OCI-LY3 (cell line): ENCODE results near the gene FASTKD1.
"Not testable (repeated sequence)": the region's sequence is repeated elsewhere in the genome, so short reads cannot be mapped to it uniquely, and the experiment has no call there.

Experiments
- H2AFZ ChIP-seq: fragments of 200-600, 300-600 bp; shearing (Covaris generic); 2 replicates; pipeline ENCODE4 v1.6.0; 2014; ENCODE audit warnings: antibody characterized with exemption, low read depth, low read length
- H3K27ac ChIP-seq: fragments of 200-600, 300-600 bp; sonication (generic); 2 replicates; pipeline ENCODE4 v1.5.1; 2014; ENCODE audit warnings: mild to moderate bottlenecking, low read length, moderate library complexity, mixed read lengths
- H3K27me3 ChIP-seq: fragments of 200-600, 300-600 bp; sonication (generic); 2 replicates; pipeline ENCODE4 v1.6.1; 2014; ENCODE audit warnings: low read depth, low read length, mixed read lengths
- H3K36me3 ChIP-seq: fragments of 200-600, 300-600 bp; sonication (generic); replicated peaks from 2 replicates; pipeline ENCODE3; 2014; ENCODE audit warnings: low read depth, low read length, mixed read lengths
- H3K4me1 ChIP-seq: fragments of 300-600, 200-600 bp; sonication (generic); 2 replicates; pipeline ENCODE4 v1.6.1; 2014; ENCODE audit warnings: low read length, mixed read lengths
- H3K4me2 ChIP-seq: fragments of 200-600, 300-600 bp; sonication (generic); 2 replicates; pipeline ENCODE4 v1.6.1; 2014; ENCODE audit warnings: low read length, mixed read lengths
- H3K4me3 ChIP-seq: fragments of 300-600, 200-600 bp; sonication (generic); 2 replicates; pipeline ENCODE4 v1.5.1; 2014; ENCODE audit warnings: antibody characterized with exemption, mild to moderate bottlenecking, low read length, moderate library complexity
- H3K79me2 ChIP-seq: fragments of 300-600, 200-600 bp; shearing (Covaris generic); 2 replicates; pipeline ENCODE4 v1.6.1; 2014; ENCODE audit warnings: mild to moderate bottlenecking, low read length, mixed read lengths
- H3K9ac ChIP-seq: fragments of 300-600, 200-600 bp; shearing (Covaris generic); 2 replicates; pipeline ENCODE4 v1.6.0; 2014; ENCODE audit warnings: mild to moderate bottlenecking, low read length, moderate library complexity
- H3K9me3 ChIP-seq: fragments of 200-600, 300-600 bp; shearing (Covaris generic); 2 replicates; pipeline ENCODE4 v1.6.1; 2014; ENCODE audit warnings: low read length, mixed read lengths; ENCODE audit not compliant: insufficient read depth
- H4K20me1 ChIP-seq: fragments of 200-600, 300-600 bp; sonication (generic); 2 replicates; pipeline ENCODE4 v1.6.1; 2016; ENCODE audit warnings: low read length, mixed read lengths; ENCODE audit not compliant: insufficient read depth
- CTCF ChIP-seq: fragments of 200-600, 300-600 bp; sonication (generic); IDR thresholded peaks from 2 replicates; pipeline ENCODE4 v1.5.1; 2014; ENCODE audit warnings: antibody characterized with exemption, low read length, low read depth
- EZH2phosphoT487 ChIP-seq: fragments of 200-600 bp; shearing (Covaris generic); IDR thresholded peaks from 2 replicates; pipeline ENCODE4 v1.6.1; 2018; ENCODE audit warnings: antibody characterized with exemption, mixed run types, low read depth

FASTKD1 gene

GRCh38 chr2:169619946-169620345, 46.3 kb upstream of the FASTKD1 start:
- Histone ChIP-seq H3K9ac (no peak overlapping the region), H3K27ac (no peak overlapping the region), H3K4me1 (no peaks in the 10 kb centered on the region), H3K36me3 (peaks cover 33% of the 10 kb centered on the region), H2AFZ (no peak overlapping the region), H3K27me3 (no peaks in the 10 kb centered on the region), H3K4me2 (no peak overlapping the region), H3K79me2 (peaks cover 32% of the 10 kb centered on the region), H4K20me1 (no peaks in the 10 kb centered on the region), H3K4me3 (no peak overlapping the region), H3K9me3 (no peaks in the 10 kb centered on the region)
- TF ChIP-seq EZH2phosphoT487 (no peak), CTCF (no peak)

- not testable (repeated sequence) for H3K9ac ChIP-seq, H3K4me2 ChIP-seq, H4K20me1 ChIP-seq, H3K27me3 ChIP-seq, H3K4me3 ChIP-seq, H3K4me1 ChIP-seq, H2AFZ ChIP-seq, H3K27ac ChIP-seq, H3K9me3 ChIP-seq
- Histone ChIP-seq H3K79me2 (peaks cover 32% of the 10 kb centered on the region), H3K36me3 (peaks cover 48% of the 10 kb centered on the region)
Observed at GRCh38 chr2:169615982-169616381, 42.3 kb upstream of the FASTKD1 start.

GRCh38 chr2:169613876-169614275, 40.2 kb upstream of the FASTKD1 start:
- no peak overlapping the region for H3K4me2 ChIP-seq
- no peak for TF ChIP-seq EZH2phosphoT487
- no peak for TF ChIP-seq CTCF
- peaks cover 49% of the 10 kb centered on the region for H3K36me3 ChIP-seq
- H3K9me3 ChIP-seq: no peaks in the 10 kb centered on the region
- H3K27ac ChIP-seq: no peak overlapping the region
- H3K79me2 ChIP-seq: peaks cover 17% of the 10 kb centered on the region; the same call in 1 of the 2 replicates
- no peak overlapping the region for H2AFZ ChIP-seq
- H3K27me3 ChIP-seq: no peaks in the 10 kb centered on the region
- H3K4me3 ChIP-seq: no peak overlapping the region
- H4K20me1 ChIP-seq: no peaks in the 10 kb centered on the region
- no peaks in the 10 kb centered on the region for H3K4me1 ChIP-seq
- H3K9ac ChIP-seq: no peak overlapping the region

GRCh38 chr2:169609264-169609663, 35.6 kb upstream of the FASTKD1 start:
- Histone ChIP-seq H4K20me1 (no peaks in the 10 kb centered on the region), H3K4me2 (no peak overlapping the region), H3K4me1 (no peaks in the 10 kb centered on the region), H3K79me2 (0 out of 2 replicates have a peak, but pooled peaks cover 4% of the 10 kb centered on the region), H2AFZ (no peak overlapping the region), H3K36me3 (peaks cover 52% of the 10 kb centered on the region), H3K9me3 (no peaks in the 10 kb centered on the region), H3K4me3 (no peak overlapping the region), H3K27me3 (no peaks in the 10 kb centered on the region), H3K27ac (no peak overlapping the region), H3K9ac (no peak overlapping the region)
- no peak for TF ChIP-seq CTCF
- no peak for TF ChIP-seq EZH2phosphoT487

GRCh38 chr2:169599568-169599967, 25.9 kb upstream of the FASTKD1 start:
- no peak overlapping the region for H3K4me3 ChIP-seq
- no peaks in the 10 kb centered on the region for H3K9me3 ChIP-seq
- H3K27ac ChIP-seq: no peak overlapping the region
- TF ChIP-seq EZH2phosphoT487: no peak
- no peak overlapping the region for H3K4me2 ChIP-seq
- H3K36me3 ChIP-seq: peaks cover 7% of the 10 kb centered on the region
- no peaks in the 10 kb centered on the region for H3K27me3 ChIP-seq
- no peak overlapping the region for H3K9ac ChIP-seq
- H4K20me1 ChIP-seq: peaks cover 24% of the 10 kb centered on the region
- no peak overlapping the region for H2AFZ ChIP-seq
- H3K4me1 ChIP-seq: no peaks in the 10 kb centered on the region
- H3K79me2 ChIP-seq: peaks cover 98% of the 10 kb centered on the region
